HL-60 (cell line): Measurements from ENCODE around the gene PLCB1.

ENCODE experiments used
- DNase-seq, 2 experiments: peaks; one replicate each; pipeline ENCODE4 v3.0.0-alpha.2; 2010 to 2020; ENCODE audit warnings: low read depth in 1 of 2, low spot score in 1 of 2
- H3K27ac ChIP-seq: fragments of 250-450 bp; sonication (Bioruptor Pico); replicated peaks from 2 replicates; pipeline ENCODE4 v1.5.1; 2020; ENCODE audit warnings: mild to moderate bottlenecking, moderate library complexity
- H3K27me3 ChIP-seq: fragments of 250-450 bp; sonication (Bioruptor Pico); 2 replicates; pipeline ENCODE4 v1.5.1; 2021; ENCODE audit warnings: mild to moderate bottlenecking, moderate library complexity; ENCODE audit not compliant: insufficient read depth, poor library complexity, severe bottlenecking
- H3K4me3 ChIP-seq: replicated peaks from 2 replicates; pipeline ENCODE4 v1.5.1; 2011; ENCODE audit warnings: mild to moderate bottlenecking, control low read depth, low read length; ENCODE audit not compliant: insufficient read depth
- GABPA ChIP-seq: IDR thresholded peaks from 2 replicates; pipeline ENCODE4 v1.6.1; 2012; ENCODE audit warnings: low read depth
- POLR2AphosphoS5 ChIP-seq: IDR thresholded peaks from 2 replicates; pipeline ENCODE4 v1.6.1; 2012; ENCODE audit warnings: low read depth
- SPI1 ChIP-seq: IDR thresholded peaks from 2 replicates; pipeline ENCODE4 v1.6.1; 2012; ENCODE audit warnings: low read depth, mild to moderate bottlenecking, borderline replicate concordance
- TF ChIP-seq, protein P1 (sequence below): IDR thresholded peaks from 2 replicates; pipeline ENCODE4 v1.6.1; 2012; ENCODE audit warnings: low read depth; ENCODE audit not compliant: insufficient replicate concordance
- TF ChIP-seq, protein P2 (sequence below): IDR thresholded peaks from one replicate; pipeline ENCODE4 v1.5.1; 2011; ENCODE audit warnings: low read length, control low read depth, inconsistent platforms; ENCODE audit not compliant: insufficient read depth

Gene PLCB1

DNA sequence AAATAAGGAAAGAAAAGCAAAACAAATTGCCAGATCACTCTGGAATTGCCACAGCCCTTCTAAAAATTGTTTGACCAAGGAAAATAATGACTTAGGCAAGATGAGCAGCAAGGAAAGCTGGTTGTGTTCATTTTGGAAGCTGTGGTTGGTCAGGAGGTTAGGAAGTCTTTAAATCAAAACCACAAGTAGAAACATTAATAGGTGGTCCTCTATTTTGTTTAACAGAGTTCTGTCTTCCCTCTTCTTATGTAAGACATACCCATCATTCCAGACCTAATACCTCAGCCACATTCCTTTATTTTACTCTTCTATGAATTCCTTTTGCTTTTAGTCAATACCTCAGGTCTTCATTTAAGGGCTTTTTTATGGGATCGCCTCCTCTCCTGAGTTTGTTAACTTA is 514.6 kb downstream of the PLCB1 start:
- H3K27ac ChIP-seq = no peak overlapping the region
- TF ChIP-seq SPI1 (no peak), POLR2AphosphoS5 (no peak), GABPA (no peak)
- TF ChIP-seq, protein P1, sequence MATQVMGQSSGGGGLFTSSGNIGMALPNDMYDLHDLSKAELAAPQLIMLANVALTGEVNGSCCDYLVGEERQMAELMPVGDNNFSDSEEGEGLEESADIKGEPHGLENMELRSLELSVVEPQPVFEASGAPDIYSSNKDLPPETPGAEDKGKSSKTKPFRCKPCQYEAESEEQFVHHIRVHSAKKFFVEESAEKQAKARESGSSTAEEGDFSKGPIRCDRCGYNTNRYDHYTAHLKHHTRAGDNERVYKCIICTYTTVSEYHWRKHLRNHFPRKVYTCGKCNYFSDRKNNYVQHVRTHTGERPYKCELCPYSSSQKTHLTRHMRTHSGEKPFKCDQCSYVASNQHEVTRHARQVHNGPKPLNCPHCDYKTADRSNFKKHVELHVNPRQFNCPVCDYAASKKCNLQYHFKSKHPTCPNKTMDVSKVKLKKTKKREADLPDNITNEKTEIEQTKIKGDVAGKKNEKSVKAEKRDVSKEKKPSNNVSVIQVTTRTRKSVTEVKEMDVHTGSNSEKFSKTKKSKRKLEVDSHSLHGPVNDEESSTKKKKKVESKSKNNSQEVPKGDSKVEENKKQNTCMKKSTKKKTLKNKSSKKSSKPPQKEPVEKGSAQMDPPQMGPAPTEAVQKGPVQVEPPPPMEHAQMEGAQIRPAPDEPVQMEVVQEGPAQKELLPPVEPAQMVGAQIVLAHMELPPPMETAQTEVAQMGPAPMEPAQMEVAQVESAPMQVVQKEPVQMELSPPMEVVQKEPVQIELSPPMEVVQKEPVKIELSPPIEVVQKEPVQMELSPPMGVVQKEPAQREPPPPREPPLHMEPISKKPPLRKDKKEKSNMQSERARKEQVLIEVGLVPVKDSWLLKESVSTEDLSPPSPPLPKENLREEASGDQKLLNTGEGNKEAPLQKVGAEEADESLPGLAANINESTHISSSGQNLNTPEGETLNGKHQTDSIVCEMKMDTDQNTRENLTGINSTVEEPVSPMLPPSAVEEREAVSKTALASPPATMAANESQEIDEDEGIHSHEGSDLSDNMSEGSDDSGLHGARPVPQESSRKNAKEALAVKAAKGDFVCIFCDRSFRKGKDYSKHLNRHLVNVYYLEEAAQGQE = no peak
- TF ChIP-seq, protein P2, sequence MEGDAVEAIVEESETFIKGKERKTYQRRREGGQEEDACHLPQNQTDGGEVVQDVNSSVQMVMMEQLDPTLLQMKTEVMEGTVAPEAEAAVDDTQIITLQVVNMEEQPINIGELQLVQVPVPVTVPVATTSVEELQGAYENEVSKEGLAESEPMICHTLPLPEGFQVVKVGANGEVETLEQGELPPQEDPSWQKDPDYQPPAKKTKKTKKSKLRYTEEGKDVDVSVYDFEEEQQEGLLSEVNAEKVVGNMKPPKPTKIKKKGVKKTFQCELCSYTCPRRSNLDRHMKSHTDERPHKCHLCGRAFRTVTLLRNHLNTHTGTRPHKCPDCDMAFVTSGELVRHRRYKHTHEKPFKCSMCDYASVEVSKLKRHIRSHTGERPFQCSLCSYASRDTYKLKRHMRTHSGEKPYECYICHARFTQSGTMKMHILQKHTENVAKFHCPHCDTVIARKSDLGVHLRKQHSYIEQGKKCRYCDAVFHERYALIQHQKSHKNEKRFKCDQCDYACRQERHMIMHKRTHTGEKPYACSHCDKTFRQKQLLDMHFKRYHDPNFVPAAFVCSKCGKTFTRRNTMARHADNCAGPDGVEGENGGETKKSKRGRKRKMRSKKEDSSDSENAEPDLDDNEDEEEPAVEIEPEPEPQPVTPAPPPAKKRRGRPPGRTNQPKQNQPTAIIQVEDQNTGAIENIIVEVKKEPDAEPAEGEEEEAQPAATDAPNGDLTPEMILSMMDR = no peak
- DNase-seq = no peak
- no peak overlapping the region for H3K4me3 ChIP-seq
- no peaks in the 10 kb centered on the region for H3K27me3 ChIP-seq

DNA sequence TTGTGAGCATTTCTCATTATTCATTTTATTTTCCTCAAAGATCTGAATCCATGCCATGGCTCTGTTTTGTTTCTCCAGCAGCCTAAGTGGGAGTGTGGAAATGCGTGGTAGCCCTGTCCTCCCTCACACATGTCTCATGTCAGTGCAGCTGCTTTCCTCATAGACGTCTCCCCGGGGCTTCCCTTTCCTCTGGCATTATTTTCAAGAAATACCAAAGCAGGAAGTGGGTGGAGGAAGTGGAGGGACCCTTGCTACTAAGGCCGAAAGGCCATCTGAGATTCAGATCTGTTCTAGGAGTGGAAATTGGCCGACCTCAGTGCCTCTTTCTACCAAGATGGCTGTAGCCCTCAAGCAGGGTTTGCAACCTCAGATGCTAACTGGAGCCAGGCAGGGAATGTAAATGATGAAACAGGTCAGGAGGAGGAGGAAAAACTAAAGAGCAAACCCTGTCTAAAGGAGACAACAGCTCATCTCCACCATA is 515.9 kb downstream of the PLCB1 start:
- TF ChIP-seq SPI1 = peak; percentile 54; the same call in 1 of the 2 replicates
- TF ChIP-seq, protein P2 = no peak
- TF ChIP-seq, protein P1 = no peak
- no peak overlapping the region for H3K4me3 ChIP-seq
- DNase-seq = peak; percentile 8 to 35
- no peaks in the 10 kb centered on the region for H3K27me3 ChIP-seq
- H3K27ac ChIP-seq = no peak overlapping the region

DNA sequence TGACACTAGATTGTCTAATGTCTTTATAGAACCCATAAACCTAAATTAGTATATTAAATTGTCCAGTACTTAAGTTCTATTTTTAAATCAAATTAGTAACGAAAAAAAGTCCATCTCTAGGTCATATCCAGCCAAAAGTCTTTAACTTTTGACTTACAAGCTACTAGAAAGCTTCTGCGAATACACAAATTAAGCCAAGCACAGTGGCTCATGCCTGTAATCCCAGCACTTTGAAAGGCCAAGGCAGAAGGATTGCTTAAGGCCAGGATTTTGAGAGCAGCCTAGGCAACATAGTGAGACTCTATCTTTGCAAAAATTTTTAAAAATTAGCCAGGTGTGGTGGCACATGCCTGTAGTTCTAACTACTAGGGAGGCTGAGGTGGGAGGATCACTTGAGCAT is 516.4 kb downstream of the PLCB1 start:
- no peak overlapping the region for H3K4me3 ChIP-seq
- no peak for DNase-seq
- TF ChIP-seq, protein P2 = no peak
- TF ChIP-seq GABPA (no peak), SPI1 (no peak), POLR2AphosphoS5 (no peak)
- TF ChIP-seq, protein P1 = no peak
- no peaks in the 10 kb centered on the region for H3K27me3 ChIP-seq
- no peak overlapping the region for H3K27ac ChIP-seq
